ENCODE measurements around the gene SPOCD1.
A peak's percentile ranks its signal among the peaks of the same experiment; 100 is the strongest.

SPOCD1 gene

DNA sequence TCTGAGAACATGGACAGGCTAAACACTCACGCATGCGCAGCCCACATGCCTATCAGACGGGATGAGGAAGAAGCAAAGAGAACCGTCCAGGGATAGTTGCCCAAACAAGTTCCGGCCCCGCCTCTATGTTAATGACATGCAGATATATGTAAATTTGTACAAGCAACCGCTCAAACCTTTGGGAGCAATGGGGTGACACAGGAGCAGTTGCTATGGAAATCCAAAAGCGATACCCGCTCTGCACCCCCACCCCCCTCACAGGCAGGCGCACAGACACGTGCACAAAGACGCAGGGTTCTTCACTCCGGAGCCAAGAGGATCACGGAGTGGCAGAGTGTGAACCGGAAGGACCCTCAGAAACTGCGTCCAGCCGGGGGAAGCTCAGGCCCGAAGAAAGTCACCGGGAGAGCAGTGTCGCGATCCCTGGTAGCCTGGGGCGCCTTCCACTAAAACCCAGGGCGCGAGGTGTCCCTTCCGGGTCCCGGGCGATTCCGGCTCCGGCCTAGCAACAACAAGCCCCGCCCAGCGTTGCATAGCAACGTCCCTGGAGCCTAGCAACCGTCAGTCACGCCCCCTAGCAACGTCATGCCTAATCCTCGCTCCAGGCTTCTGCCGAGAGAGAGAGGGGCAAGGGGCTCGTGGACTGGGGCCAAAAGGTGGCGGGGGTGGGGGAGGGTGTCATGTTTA lies 27.5 kb downstream of the SPOCD1 start:
- H3K27me3 ChIP-seq: no peaks in the 10 kb centered on the region
- peak overlapping the region; percentile 65 for H3K4me3 ChIP-seq (ENCODE audit: low read depth, low read length)
- H3K36me3 ChIP-seq: no peaks in the 10 kb centered on the region
- TF ChIP-seq, protein P1, sequence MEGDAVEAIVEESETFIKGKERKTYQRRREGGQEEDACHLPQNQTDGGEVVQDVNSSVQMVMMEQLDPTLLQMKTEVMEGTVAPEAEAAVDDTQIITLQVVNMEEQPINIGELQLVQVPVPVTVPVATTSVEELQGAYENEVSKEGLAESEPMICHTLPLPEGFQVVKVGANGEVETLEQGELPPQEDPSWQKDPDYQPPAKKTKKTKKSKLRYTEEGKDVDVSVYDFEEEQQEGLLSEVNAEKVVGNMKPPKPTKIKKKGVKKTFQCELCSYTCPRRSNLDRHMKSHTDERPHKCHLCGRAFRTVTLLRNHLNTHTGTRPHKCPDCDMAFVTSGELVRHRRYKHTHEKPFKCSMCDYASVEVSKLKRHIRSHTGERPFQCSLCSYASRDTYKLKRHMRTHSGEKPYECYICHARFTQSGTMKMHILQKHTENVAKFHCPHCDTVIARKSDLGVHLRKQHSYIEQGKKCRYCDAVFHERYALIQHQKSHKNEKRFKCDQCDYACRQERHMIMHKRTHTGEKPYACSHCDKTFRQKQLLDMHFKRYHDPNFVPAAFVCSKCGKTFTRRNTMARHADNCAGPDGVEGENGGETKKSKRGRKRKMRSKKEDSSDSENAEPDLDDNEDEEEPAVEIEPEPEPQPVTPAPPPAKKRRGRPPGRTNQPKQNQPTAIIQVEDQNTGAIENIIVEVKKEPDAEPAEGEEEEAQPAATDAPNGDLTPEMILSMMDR (IDR thresholded peaks at IDR 0.05; ENCODE audit: low read depth, low read length): no peak
- DNase-seq: peak; percentile 91
- H3K4me1 ChIP-seq: peaks cover 28% of the 10 kb centered on the region
- H3K9me3 ChIP-seq: no peaks in the 10 kb centered on the region

DNA sequence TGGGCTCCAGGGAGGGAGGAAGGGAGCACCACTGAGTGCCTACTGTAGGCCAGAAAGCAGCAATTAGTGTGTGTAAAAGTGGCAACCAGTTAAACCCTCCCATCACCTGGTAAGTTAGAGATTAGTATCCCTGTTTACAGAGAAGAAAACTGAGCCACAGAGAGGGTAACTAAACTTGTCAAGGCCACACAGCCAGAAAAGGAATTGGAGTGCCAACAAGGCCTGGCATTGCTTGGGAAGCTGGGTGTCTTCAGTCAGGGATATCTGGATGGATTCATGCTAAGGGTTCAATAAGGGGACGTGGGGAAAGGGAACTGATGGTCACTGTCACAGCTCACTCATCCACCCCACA lies 28.1 kb downstream of the SPOCD1 start:
- peaks cover 33% of the 10 kb centered on the region for H3K4me1 ChIP-seq
- DNase-seq: no peak
- no peaks in the 10 kb centered on the region for H3K9me3 ChIP-seq
- TF ChIP-seq, protein P1 (IDR thresholded peaks at IDR 0.05; ENCODE audit: low read depth, low read length): no peak
- H3K4me3 ChIP-seq (ENCODE audit: low read depth, low read length): peak overlapping the region; percentile 65
- no peaks in the 10 kb centered on the region for H3K36me3 ChIP-seq
- H3K27me3 ChIP-seq: no peaks in the 10 kb centered on the region

DNA sequence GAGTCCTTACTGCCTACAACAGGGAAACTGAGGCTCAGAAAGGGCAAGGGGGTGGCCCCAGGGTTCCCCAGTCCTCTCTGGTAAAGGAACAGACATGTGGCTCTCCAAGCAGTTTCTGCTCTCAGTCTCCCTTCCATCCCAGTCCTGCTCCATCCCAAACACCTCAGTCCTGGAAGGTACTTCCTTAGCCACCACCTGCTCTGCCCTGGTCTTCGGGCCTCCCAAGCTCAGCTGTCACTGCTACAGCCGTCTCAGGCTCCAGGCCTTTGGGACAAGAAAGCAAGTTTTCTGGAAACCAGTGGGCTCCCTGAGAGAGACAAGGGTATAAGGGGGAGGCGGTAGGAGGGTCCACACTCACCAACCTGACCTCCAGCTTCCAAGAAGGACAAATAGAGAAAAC lies 28.6 kb downstream of the SPOCD1 start:
- H3K9me3 ChIP-seq: no peaks in the 10 kb centered on the region
- no peak overlapping the region for H3K4me3 ChIP-seq (ENCODE audit: low read depth, low read length)

DNA sequence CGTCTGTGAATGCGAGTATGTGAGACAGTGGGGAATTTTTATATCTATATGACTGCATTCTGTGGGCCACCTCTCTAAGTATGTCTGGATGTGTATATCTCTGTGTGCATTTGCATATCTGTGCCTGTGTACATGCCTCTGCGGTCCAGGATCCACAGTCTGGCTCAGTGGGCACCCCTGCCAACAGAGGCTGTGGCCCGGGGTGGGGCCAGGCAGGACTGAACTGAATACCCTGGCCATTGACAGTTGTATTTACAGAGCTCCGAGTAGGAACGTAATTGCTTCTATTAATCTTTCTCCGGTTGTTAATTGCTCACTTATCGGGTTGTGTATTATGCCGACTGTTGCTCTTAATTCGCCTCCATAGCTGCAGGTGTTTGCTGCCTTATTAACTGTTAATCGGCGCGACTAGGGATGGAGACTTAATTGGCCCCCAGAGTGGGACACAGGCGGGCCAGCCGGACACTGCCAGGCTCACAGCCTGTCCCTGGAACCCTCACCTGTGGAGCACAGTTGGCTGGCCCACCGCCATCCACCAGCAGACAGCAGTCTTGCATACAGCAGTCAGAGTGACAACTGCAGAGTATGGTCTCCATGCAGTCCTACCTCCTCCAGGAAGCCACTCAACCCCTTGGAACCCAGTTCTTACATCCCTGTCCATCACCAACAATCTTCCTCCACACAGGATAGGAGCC lies 29.3 kb downstream of the SPOCD1 start:
- TF ChIP-seq, protein P1 (IDR thresholded peaks at IDR 0.05; ENCODE audit: low read depth, low read length): no peak
- Histone ChIP-seq H3K4me1 (peaks cover 35% of the 10 kb centered on the region), H3K9me3 (no peaks in the 10 kb centered on the region), H3K36me3 (no peaks in the 10 kb centered on the region), H3K27me3 (no peaks in the 10 kb centered on the region), H3K4me3 (ENCODE audit: low read depth, low read length) (no peak overlapping the region)
- no peak for DNase-seq

More for the DNA sequence above, 28.6 kb downstream of the SPOCD1 start:
- H3K27me3 ChIP-seq: no peaks in the 10 kb centered on the region
- TF ChIP-seq, protein P1 (IDR thresholded peaks at IDR 0.05; ENCODE audit: low read depth, low read length): no peak
- H3K4me1 ChIP-seq: peaks cover 35% of the 10 kb centered on the region
- DNase-seq: no peak
- H3K36me3 ChIP-seq: no peaks in the 10 kb centered on the region

DNA sequence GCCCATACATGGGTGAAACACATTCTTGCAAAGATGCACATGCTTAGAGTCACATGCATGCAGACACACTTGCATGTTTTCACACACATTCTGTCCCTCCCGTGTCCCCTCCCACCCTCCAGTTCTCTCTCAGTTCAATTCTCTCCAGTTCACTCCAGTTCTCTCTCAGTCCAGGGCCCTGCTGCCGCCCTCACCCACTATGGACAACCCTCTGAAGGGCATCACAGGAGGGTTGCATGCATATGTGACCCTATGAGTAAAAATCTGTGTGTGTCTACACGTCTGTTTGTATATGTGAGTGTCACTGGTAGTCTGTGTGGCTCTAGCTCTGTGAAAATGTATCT lies 29.9 kb downstream of the SPOCD1 start:
- H3K9me3 ChIP-seq: no peaks in the 10 kb centered on the region
- no peaks in the 10 kb centered on the region for H3K36me3 ChIP-seq
- TF ChIP-seq, protein P1 (IDR thresholded peaks at IDR 0.05; ENCODE audit: low read depth, low read length): no peak
- no peaks in the 10 kb centered on the region for H3K27me3 ChIP-seq
- H3K4me3 ChIP-seq (ENCODE audit: low read depth, low read length): no peak overlapping the region
- H3K4me1 ChIP-seq: peaks cover 37% of the 10 kb centered on the region
- no peak for DNase-seq
